ENCODE data around the gene FAM181A. TPM values are rescaled to one million over a fixed set of nuclear protein-coding genes. Genes with fewer than 3 reads are reported as not detected.

The FAM181A gene
- polyA plus RNA-seq, 1 donor from 2014 or later, result 0.43 TPM

DNA sequence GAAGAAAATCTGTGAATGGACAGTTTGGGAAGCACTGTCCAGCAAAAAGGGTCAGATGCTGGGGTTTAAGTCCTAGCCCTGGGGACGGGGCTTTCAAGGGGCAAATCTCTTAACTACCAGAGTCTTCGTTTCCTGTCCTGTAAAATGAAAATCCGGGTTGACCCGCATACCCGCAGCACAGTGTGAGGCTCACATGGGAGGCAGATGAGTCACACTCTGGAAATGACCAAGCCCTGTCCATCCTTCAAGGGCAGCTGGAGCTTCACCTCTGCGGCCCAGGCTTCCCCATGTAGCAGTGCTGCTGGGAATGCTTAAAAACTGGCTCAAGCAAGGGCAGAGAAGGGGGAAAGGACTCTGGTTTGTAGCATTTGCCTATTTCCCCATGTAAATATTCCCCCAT lies 19.0 kb downstream of the FAM181A start:
- Histone ChIP-seq H3K4me3 (ENCODE audit: low read length) (no peak overlapping the region), H3K9me3 (ENCODE audit: low read length) (no peaks in the 10 kb centered on the region), H3K27me3 (ENCODE audit: insufficient read depth, low read depth, low read length) (no peaks in the 10 kb centered on the region), H3K4me2 (ENCODE audit: low read length) (no peak overlapping the region), H3F3A (ENCODE audit: insufficient read depth, low read length, poor library complexity, severe bottlenecking) (no peaks in the 10 kb centered on the region), H3K9me2 (ENCODE audit: insufficient read depth, low read length) (no peaks in the 10 kb centered on the region), H3K27ac (ENCODE audit: low read length) (no peak overlapping the region), H2AFZ (ENCODE audit: low read depth, low read length) (no peak overlapping the region), H3K9ac (ENCODE audit: low read length) (no peak overlapping the region), H3K36me3 (ENCODE audit: insufficient read depth, low read length) (no peaks in the 10 kb centered on the region), H3K79me2 (replicated peaks; ENCODE audit: insufficient read depth, low read length) (no peaks in the 10 kb centered on the region), H4K20me1 (ENCODE audit: insufficient read depth) (no peaks in the 10 kb centered on the region)
- TF ChIP-seq, protein P1, sequence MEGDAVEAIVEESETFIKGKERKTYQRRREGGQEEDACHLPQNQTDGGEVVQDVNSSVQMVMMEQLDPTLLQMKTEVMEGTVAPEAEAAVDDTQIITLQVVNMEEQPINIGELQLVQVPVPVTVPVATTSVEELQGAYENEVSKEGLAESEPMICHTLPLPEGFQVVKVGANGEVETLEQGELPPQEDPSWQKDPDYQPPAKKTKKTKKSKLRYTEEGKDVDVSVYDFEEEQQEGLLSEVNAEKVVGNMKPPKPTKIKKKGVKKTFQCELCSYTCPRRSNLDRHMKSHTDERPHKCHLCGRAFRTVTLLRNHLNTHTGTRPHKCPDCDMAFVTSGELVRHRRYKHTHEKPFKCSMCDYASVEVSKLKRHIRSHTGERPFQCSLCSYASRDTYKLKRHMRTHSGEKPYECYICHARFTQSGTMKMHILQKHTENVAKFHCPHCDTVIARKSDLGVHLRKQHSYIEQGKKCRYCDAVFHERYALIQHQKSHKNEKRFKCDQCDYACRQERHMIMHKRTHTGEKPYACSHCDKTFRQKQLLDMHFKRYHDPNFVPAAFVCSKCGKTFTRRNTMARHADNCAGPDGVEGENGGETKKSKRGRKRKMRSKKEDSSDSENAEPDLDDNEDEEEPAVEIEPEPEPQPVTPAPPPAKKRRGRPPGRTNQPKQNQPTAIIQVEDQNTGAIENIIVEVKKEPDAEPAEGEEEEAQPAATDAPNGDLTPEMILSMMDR (IDR thresholded peaks at IDR 0.05; ENCODE audit: poor library complexity, severe bottlenecking), result no peak
- TF ChIP-seq SMC3 (conservative IDR thresholded peaks at IDR 0.05; ENCODE audit: poor library complexity), result no peak
- no peak for TF ChIP-seq EP300 (conservative IDR thresholded peaks at IDR 0.05; ENCODE audit: poor library complexity, severe bottlenecking)
- TF ChIP-seq, protein P2, sequence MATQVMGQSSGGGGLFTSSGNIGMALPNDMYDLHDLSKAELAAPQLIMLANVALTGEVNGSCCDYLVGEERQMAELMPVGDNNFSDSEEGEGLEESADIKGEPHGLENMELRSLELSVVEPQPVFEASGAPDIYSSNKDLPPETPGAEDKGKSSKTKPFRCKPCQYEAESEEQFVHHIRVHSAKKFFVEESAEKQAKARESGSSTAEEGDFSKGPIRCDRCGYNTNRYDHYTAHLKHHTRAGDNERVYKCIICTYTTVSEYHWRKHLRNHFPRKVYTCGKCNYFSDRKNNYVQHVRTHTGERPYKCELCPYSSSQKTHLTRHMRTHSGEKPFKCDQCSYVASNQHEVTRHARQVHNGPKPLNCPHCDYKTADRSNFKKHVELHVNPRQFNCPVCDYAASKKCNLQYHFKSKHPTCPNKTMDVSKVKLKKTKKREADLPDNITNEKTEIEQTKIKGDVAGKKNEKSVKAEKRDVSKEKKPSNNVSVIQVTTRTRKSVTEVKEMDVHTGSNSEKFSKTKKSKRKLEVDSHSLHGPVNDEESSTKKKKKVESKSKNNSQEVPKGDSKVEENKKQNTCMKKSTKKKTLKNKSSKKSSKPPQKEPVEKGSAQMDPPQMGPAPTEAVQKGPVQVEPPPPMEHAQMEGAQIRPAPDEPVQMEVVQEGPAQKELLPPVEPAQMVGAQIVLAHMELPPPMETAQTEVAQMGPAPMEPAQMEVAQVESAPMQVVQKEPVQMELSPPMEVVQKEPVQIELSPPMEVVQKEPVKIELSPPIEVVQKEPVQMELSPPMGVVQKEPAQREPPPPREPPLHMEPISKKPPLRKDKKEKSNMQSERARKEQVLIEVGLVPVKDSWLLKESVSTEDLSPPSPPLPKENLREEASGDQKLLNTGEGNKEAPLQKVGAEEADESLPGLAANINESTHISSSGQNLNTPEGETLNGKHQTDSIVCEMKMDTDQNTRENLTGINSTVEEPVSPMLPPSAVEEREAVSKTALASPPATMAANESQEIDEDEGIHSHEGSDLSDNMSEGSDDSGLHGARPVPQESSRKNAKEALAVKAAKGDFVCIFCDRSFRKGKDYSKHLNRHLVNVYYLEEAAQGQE (IDR thresholded peaks at IDR 0.05; ENCODE audit: borderline replicate concordance), result no peak
- TF ChIP-seq EZH2 (IDR thresholded peaks at IDR 0.05; ENCODE audit: borderline replicate concordance, insufficient read depth, low read length, poor library complexity, severe bottlenecking), result no peak
- no peak for TF ChIP-seq POLR2AphosphoS5 (IDR thresholded peaks at IDR 0.05)
- TF ChIP-seq TAF1 (IDR thresholded peaks at IDR 0.05; ENCODE audit: low read depth), result no peak
- TF ChIP-seq MXI1 (conservative IDR thresholded peaks at IDR 0.05; ENCODE audit: poor library complexity, severe bottlenecking), result no peak
- TF ChIP-seq RAD21 (conservative IDR thresholded peaks at IDR 0.05), result no peak

DNA sequence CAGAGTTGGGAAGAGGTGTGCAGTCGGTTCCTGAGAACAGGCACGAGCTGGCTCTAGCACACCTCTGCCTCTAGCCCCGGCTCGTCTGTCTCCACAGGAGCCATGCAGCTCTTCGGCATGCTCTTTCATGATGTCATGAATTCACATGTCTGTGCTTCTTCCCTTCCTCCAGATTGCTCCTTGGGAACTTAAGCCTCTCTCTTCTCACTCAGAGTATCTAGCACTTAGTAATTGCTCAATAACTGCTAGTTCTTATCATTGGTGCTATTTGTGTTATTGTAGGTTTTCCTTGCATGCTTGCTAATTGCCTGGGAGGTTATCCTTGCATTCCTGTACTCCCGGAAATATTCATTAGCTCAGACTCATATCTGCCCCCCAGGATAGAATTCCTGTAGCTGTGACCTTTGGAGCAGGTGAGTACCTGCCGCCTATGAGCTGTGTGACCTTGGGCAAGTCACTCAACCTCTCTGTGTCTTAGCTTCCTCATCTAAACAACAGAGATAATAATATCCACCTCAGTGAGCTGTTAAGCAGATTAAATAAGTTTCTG lies 19.5 kb downstream of the FAM181A start:
- H3K4me2 ChIP-seq (ENCODE audit: low read length), result no peak overlapping the region

More for the DNA sequence above, 19.5 kb downstream of the FAM181A start:
- no peak overlapping the region for H3K27ac ChIP-seq (ENCODE audit: low read length)
- H3F3A ChIP-seq (ENCODE audit: insufficient read depth, low read length, poor library complexity, severe bottlenecking), result no peaks in the 10 kb centered on the region
- no peaks in the 10 kb centered on the region for H3K79me2 ChIP-seq (replicated peaks; ENCODE audit: insufficient read depth, low read length)
- H3K27me3 ChIP-seq (ENCODE audit: insufficient read depth, low read depth, low read length), result no peaks in the 10 kb centered on the region
- H3K9me3 ChIP-seq (ENCODE audit: low read length), result no peaks in the 10 kb centered on the region
- no peaks in the 10 kb centered on the region for H4K20me1 ChIP-seq (ENCODE audit: insufficient read depth)
- no peak for TF ChIP-seq EP300 (conservative IDR thresholded peaks at IDR 0.05; ENCODE audit: poor library complexity, severe bottlenecking)
- TF ChIP-seq MXI1 (conservative IDR thresholded peaks at IDR 0.05; ENCODE audit: poor library complexity, severe bottlenecking), result no peak
- no peak for TF ChIP-seq EZH2 (IDR thresholded peaks at IDR 0.05; ENCODE audit: borderline replicate concordance, insufficient read depth, low read length, poor library complexity, severe bottlenecking)
- no peak for TF ChIP-seq RAD21 (conservative IDR thresholded peaks at IDR 0.05)
- TF ChIP-seq, protein P1 (IDR thresholded peaks at IDR 0.05; ENCODE audit: poor library complexity, severe bottlenecking), result no peak
- H3K9me2 ChIP-seq (ENCODE audit: insufficient read depth, low read length), result no peaks in the 10 kb centered on the region
- H3K36me3 ChIP-seq (ENCODE audit: insufficient read depth, low read length), result no peaks in the 10 kb centered on the region
- no peak overlapping the region for H3K4me3 ChIP-seq (ENCODE audit: low read length)
- no peak overlapping the region for H3K9ac ChIP-seq (ENCODE audit: low read length)
- no peak overlapping the region for H2AFZ ChIP-seq (ENCODE audit: low read depth, low read length)
